Smooth muscle cell (in vitro differentiated cells): ENCODE results near the gene NFATC3. TPM values are rescaled to one million over a fixed set of nuclear protein-coding genes. Genes with fewer than 3 reads are reported as not detected.

Experiments used
- DNase-seq: peaks from one replicate; lab custom pipeline; 2025; ENCODE audit not compliant: unreplicated experiment; lab: John Stamatoyannopoulos, UW
- H2AFZ ChIP-seq: fragments of 200-600 bp; sonication (generic); 2 replicates; pipeline ENCODE4 v1.6.0; 2016; ENCODE audit warnings: antibody characterized with exemption, low read depth, mild to moderate bottlenecking
- H3F3A ChIP-seq: fragments of 200-600 bp; sonication (generic); 2 replicates; pipeline ENCODE4 v1.6.0; 2017; ENCODE audit warnings: antibody characterized with exemption, low read depth
- H3K27ac ChIP-seq: fragments of 200-600 bp; sonication (generic); 2 replicates; pipeline ENCODE4 v1.5.1; 2016; ENCODE audit warnings: low read depth, mild to moderate bottlenecking
- H3K27me3 ChIP-seq: fragments of 200-600 bp; sonication (generic); 2 replicates; pipeline ENCODE4 v1.6.1; 2016; ENCODE audit warnings: low read depth, mild to moderate bottlenecking
- H3K36me3 ChIP-seq: fragments of 200-600 bp; sonication (generic); 2 replicates; pipeline ENCODE4 v1.5.1; 2016; ENCODE audit warnings: low read depth
- H3K4me1 ChIP-seq: fragments of 200-600 bp; sonication (generic); 2 replicates; pipeline ENCODE4 v1.5.1; 2016; ENCODE audit warnings: low read depth
- H3K4me2 ChIP-seq: fragments of 200-600 bp; sonication (generic); 2 replicates; pipeline ENCODE4 v1.6.0; 2016; ENCODE audit warnings: mild to moderate bottlenecking
- H3K4me3 ChIP-seq: fragments of 200-600 bp; sonication (generic); 2 replicates; pipeline ENCODE4 v1.5.1; 2016; ENCODE audit warnings: mild to moderate bottlenecking
- H3K79me2 ChIP-seq: fragments of 200-600 bp; sonication (generic); 2 replicates; pipeline ENCODE4 v1.6.0; 2016; ENCODE audit warnings: low read depth, mild to moderate bottlenecking
- H3K9ac ChIP-seq: fragments of 200-600 bp; sonication (generic); 2 replicates; pipeline ENCODE4 v1.6.0; 2016; ENCODE audit warnings: low read depth
- H3K9me3 ChIP-seq: fragments of 200-600 bp; sonication (generic); replicated peaks from 2 replicates; pipeline ENCODE4 v1.5.1; 2016; ENCODE audit warnings: low read depth
- H4K20me1 ChIP-seq: fragments of 200-600 bp; sonication (generic); 2 replicates; pipeline ENCODE4 v1.6.0; 2016; ENCODE audit warnings: low read depth
- CTCF ChIP-seq: fragments of 200-600 bp; sonication (generic); IDR thresholded peaks from 2 replicates; pipeline ENCODE4 v1.5.1; 2017; ENCODE audit warnings: borderline replicate concordance, mild to moderate bottlenecking, antibody characterized with exemption; ENCODE audit not compliant: insufficient read depth, poor library complexity, severe bottlenecking
- WGBS: methylation state at CpG from one replicate; pipeline ENCODE4 v1.1.7; 2016; ENCODE audit warnings: low lambda C conversion rate; 5-methylcytosine and 5-hydroxymethylcytosine counted together
- microRNA-seq: library from miRNA; unstranded; fragments of <30 nt; microRNA quantifications from one replicate; pipeline ENCODE4, GENCODE V29; 2016; ENCODE audit warnings: borderline number of aligned reads
- polyA plus RNA-seq: library from polyadenylated mRNA; unstranded; fragments of >200 nt; fragmentation: Nextera tagmentation; extraction: Ambion mirVana; gene quantifications from 2 replicates; pipeline ENCODE4 v1.2.1, GENCODE V29; 2016
- small RNA-seq: library from RNA; depleted of rRNA; stranded (forward); fragments of <200 nt; gene quantifications from one replicate; pipeline ENCODE3, GENCODE V24; 2014
- total RNA-seq: library from RNA; depleted of rRNA; stranded (reverse); fragments of >200 nt; gene quantifications from 2 replicates; pipeline ENCODE4 v1.2.3, GENCODE V29; 2014

The NFATC3 gene
- total and polyA plus RNA-seq, 2 experiments from 2014 or later, result 14.7 to 30.2 TPM

- peaks cover 75% of the 10 kb centered on the region for H4K20me1 ChIP-seq
- H3K27me3 ChIP-seq, result no peaks in the 10 kb centered on the region
- no peak for TF ChIP-seq CTCF
- no peaks in the 10 kb centered on the region for H3K9me3 ChIP-seq
- H3K27ac ChIP-seq, result peak overlapping the region; percentile 42
- no peaks in the 10 kb centered on the region for H3K4me1 ChIP-seq
- no peaks in the 10 kb centered on the region for H3K36me3 ChIP-seq
- no peak overlapping the region for H2AFZ ChIP-seq
- no peak overlapping the region for H3K4me2 ChIP-seq
- no peaks in the 10 kb centered on the region for H3F3A ChIP-seq
- H3K79me2 ChIP-seq, result peaks cover 30% of the 10 kb centered on the region
- no peak overlapping the region for H3K9ac ChIP-seq
- WGBS, result 82% methylated on average over 3 of the region's 3 CpGs
- no peak for DNase-seq
- H3K4me3 ChIP-seq, result no peak overlapping the region
Observed at GRCh38 chr16:68276223-68276622, 191.1 kb downstream of the NFATC3 start.

Small RNAs within 50 kb of the gene (microRNA-seq; reads per million reads assigned to microRNA genes)
- not detected for gene MIR6773

Small RNAs within 50 kb of the gene (small RNA-seq; reads per million reads assigned to genes)
- gene RF00019 (not detected), gene RF00554 (not detected)

Other genes starting within 250 kb of the NFATC3 start
- 23.0 and 31.3 TPM in 2 replicates for gene THAP11, start 243.1 kb upstream of the NFATC3 start, total RNA-seq
- 32.7 and 38.3 TPM in 2 replicates for gene THAP11, start 243.1 kb upstream of the NFATC3 start, polyA plus RNA-seq
- gene NUTF2, start 238.4 kb upstream of the NFATC3 start, total RNA-seq, result 112 and 115 TPM in 2 replicates
- gene NUTF2, start 238.4 kb upstream of the NFATC3 start, polyA plus RNA-seq, result 202 and 208 TPM in 2 replicates
- gene CENPT, start 237.7 kb upstream of the NFATC3 start, total RNA-seq, result 37.3 and 47.0 TPM in 2 replicates
- gene CENPT, start 237.7 kb upstream of the NFATC3 start, polyA plus RNA-seq, result 65.8 and 79.7 TPM in 2 replicates
- gene EDC4, start 212.3 kb upstream of the NFATC3 start, total RNA-seq, result 35.5 and 46.3 TPM in 2 replicates
- gene EDC4, start 212.3 kb upstream of the NFATC3 start, polyA plus RNA-seq, result 64.5 and 74.7 TPM in 2 replicates
- not detected in 2 replicates for gene NRN1L, start 200.5 kb upstream of the NFATC3 start, total RNA-seq
- gene NRN1L, start 200.5 kb upstream of the NFATC3 start, polyA plus RNA-seq, result 0.46 and 0.57 TPM in 2 replicates
- 15.3 and 17.2 TPM in 2 replicates for gene PSKH1, start 192.1 kb upstream of the NFATC3 start, total RNA-seq
- gene PSKH1, start 192.1 kb upstream of the NFATC3 start, polyA plus RNA-seq, result 35.2 and 36.0 TPM in 2 replicates
- 0.18 and 0.90 TPM in 2 replicates for gene CTRL, start 153.5 kb upstream of the NFATC3 start, total RNA-seq
- gene CTRL, start 153.5 kb upstream of the NFATC3 start, polyA plus RNA-seq, result 12.9 and 14.8 TPM in 2 replicates
- gene PSMB10, start 148.5 kb upstream of the NFATC3 start, total RNA-seq, result 17.3 and 18.5 TPM in 2 replicates
- gene PSMB10, start 148.5 kb upstream of the NFATC3 start, polyA plus RNA-seq, result 38.4 and 44.7 TPM in 2 replicates
- 12.9 and 14.3 TPM in 2 replicates for gene LCAT, start 141.2 kb upstream of the NFATC3 start, total RNA-seq
- gene LCAT, start 141.2 kb upstream of the NFATC3 start, polyA plus RNA-seq, result 34.6 and 35.5 TPM in 2 replicates
- gene SLC12A4, start 116.7 kb upstream of the NFATC3 start, total RNA-seq, result 47.7 and 74.3 TPM in 2 replicates
- gene SLC12A4, start 116.7 kb upstream of the NFATC3 start, polyA plus RNA-seq, result 92.4 and 107 TPM in 2 replicates
- not detected in 2 replicates for gene DPEP3, start 104.9 kb upstream of the NFATC3 start, total RNA-seq
- not detected in 2 replicates for gene DPEP3, start 104.9 kb upstream of the NFATC3 start, polyA plus RNA-seq
- not detected in 2 replicates for gene DPEP2, start 85.9 kb upstream of the NFATC3 start, total RNA-seq
- not detected in 2 replicates for gene DPEP2, start 85.9 kb upstream of the NFATC3 start, polyA plus RNA-seq
- not detected in 2 replicates for gene DPEP2NB, start 69.5 kb upstream of the NFATC3 start, total RNA-seq
- gene DPEP2NB, start 69.5 kb upstream of the NFATC3 start, polyA plus RNA-seq, result not detected in 2 replicates
- gene DDX28, start 62.1 kb upstream of the NFATC3 start, total RNA-seq, result 6.0 and 6.7 TPM in 2 replicates
- gene DDX28, start 62.1 kb upstream of the NFATC3 start, polyA plus RNA-seq, result 7.0 and 9.0 TPM in 2 replicates
- gene DUS2, start 62.1 kb upstream of the NFATC3 start, total RNA-seq, result 9.5 and 12.1 TPM in 2 replicates
- gene DUS2, start 62.1 kb upstream of the NFATC3 start, polyA plus RNA-seq, result 23.5 and 25.6 TPM in 2 replicates
- 5.5 and 8.5 TPM in 2 replicates for gene ESRP2, start 150.8 kb downstream of the NFATC3 start, total RNA-seq
- gene ESRP2, start 150.8 kb downstream of the NFATC3 start, polyA plus RNA-seq, result 2.7 and 11.1 TPM in 2 replicates
- 22.5 and 24.2 TPM in 2 replicates for gene PLA2G15, start 160.0 kb downstream of the NFATC3 start, total RNA-seq
- gene PLA2G15, start 160.0 kb downstream of the NFATC3 start, polyA plus RNA-seq, result 29.7 and 38.3 TPM in 2 replicates
- gene SLC7A6, start 179.2 kb downstream of the NFATC3 start, total RNA-seq, result 16.5 and 22.7 TPM in 2 replicates
- gene SLC7A6, start 179.2 kb downstream of the NFATC3 start, polyA plus RNA-seq, result 11.4 and 15.9 TPM in 2 replicates
- 8.3 and 9.6 TPM in 2 replicates for gene SLC7A6OS, start 225.6 kb downstream of the NFATC3 start, total RNA-seq
- gene SLC7A6OS, start 225.6 kb downstream of the NFATC3 start, polyA plus RNA-seq, result 13.2 and 13.9 TPM in 2 replicates
- 16.3 and 22.1 TPM in 2 replicates for gene PRMT7, start 225.6 kb downstream of the NFATC3 start, total RNA-seq
- gene PRMT7, start 225.6 kb downstream of the NFATC3 start, polyA plus RNA-seq, result 19.7 and 25.4 TPM in 2 replicates